HG03558 (cell line): ENCODE results near the gene RAB12.

ENCODE experiments used
- ATAC-seq: cut with Tn5 transposase; IDR thresholded peaks from one replicate; pipeline ENCODE4 v1.9.1; 2021; ENCODE audit warnings: moderate number of reproducible peaks; ENCODE audit not compliant: unreplicated experiment; ENCODE audit errors: extremely low read depth

RAB12 gene

DNA sequence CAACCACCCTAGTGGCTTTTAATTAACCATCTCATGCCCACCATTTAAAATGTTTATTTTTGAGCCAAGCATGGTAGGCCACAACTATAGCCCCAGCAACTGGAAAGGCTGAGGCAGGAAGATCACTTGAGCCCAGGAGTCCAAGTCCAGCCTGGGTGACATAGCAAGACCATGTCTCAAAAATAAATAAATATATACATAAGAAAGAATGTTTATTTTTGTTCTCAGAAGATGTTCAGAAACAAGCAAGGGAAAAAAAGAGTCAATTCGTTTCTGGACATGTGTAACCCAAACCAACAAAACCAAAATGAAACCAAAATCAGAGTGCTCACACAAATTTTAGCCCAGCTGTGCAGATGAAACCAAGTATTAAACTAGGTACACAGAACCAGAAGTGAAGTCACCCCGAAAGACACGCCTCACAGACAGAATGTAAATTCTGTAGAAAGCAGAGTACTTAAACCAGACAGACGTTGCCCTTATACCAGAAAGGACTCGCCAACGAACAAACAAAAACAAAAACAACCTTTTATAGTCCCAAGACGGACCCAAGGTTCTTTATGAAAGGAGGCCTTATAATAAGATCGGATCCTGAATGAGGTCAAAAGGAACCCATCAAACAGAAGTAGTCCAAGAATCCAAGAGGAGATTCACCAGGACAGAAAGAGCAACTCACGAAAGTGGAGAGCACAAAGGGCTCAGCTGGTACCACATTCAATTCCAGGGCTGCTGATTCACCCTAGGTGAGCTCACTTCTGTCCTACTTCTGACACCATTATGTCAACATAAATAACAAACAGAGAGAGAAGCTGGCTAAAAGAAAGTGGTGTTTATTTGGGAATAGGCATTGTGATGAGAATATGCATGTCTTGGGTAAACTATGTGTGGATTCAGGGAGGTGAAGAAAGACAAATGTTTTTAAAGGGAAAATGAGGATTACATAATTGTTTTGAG is 64.3 kb downstream of the RAB12 start:
- ATAC-seq, result peak; percentile 87

- ATAC-seq, result no peak
Observed at GRCh38 chr18:8675057-8675456, 65.8 kb downstream of the RAB12 start.

- no peak for ATAC-seq
Observed at GRCh38 chr18:8681196-8681595, 72.0 kb downstream of the RAB12 start.

GRCh38 chr18:8684577-8684976 is 75.3 kb downstream of the RAB12 start:
- ATAC-seq, result no peak

GRCh38 chr18:8685141-8685913 is 76.1 kb downstream of the RAB12 start:
- no peak for ATAC-seq

GRCh38 chr18:8685914-8686216 is 76.6 kb downstream of the RAB12 start:
- no peak for ATAC-seq

- no peak for ATAC-seq
Observed at GRCh38 chr18:8686611-8687010, 77.4 kb downstream of the RAB12 start.

- no peak for ATAC-seq
Observed at GRCh38 chr18:8688216-8688800, 79.1 kb downstream of the RAB12 start.

DNA sequence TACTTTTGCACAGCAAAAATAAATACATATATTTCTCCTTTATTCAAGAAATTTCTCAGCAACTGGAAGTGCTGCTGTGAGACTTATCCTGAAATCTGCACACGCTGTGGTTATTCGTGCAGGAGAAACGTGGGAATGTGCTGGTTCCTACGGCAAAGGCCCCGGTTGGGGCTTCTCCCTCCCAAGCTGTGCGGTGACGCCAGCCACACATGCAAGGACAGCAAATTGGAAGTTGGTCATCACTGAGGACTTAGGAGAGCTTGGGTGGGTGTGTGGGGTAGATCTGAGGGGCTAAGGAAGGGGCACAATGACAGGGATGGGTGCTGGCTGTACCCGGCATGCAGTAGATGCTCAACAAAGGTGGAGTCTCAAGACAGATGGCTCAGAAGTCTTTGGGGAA is 79.6 kb downstream of the RAB12 start:
- ATAC-seq, result no peak
